SK-N-SH treated with all-trans-retinoic acid at 6 μM for 48 hours (cell line): ENCODE measurements around the gene SPATA18.

Experiments used
- CREB5 ChIP-seq: fragments of 250-450 bp; sonication (Bioruptor Pico); IDR thresholded peaks from 2 replicates; pipeline ENCODE4 v1.5.1; 2020; ENCODE audit warnings: low read depth, mild to moderate bottlenecking, moderate library complexity
- CSDC2 ChIP-seq: fragments of 250-450 bp; sonication (Bioruptor Pico); IDR thresholded peaks from 2 replicates; pipeline ENCODE4 v1.5.0; 2020; ENCODE audit warnings: mild to moderate bottlenecking, moderate library complexity
- ESRRG ChIP-seq: fragments of 250-450 bp; sonication (Bioruptor Pico); IDR thresholded peaks from 2 replicates; pipeline ENCODE4 v1.6.1; 2021; ENCODE audit warnings: mild to moderate bottlenecking
- OSR1 ChIP-seq: fragments of 250-450 bp; sonication (Bioruptor Pico); IDR thresholded peaks from 2 replicates; pipeline ENCODE4 v1.8.0; 2022; ENCODE audit warnings: moderate library complexity, mild to moderate bottlenecking, inconsistent platforms
- PPARA ChIP-seq: fragments of 250-450 bp; sonication (Bioruptor Pico); IDR thresholded peaks from 2 replicates; pipeline ENCODE4 v1.5.0; 2020; ENCODE audit warnings: mild to moderate bottlenecking, borderline replicate concordance

DNA sequence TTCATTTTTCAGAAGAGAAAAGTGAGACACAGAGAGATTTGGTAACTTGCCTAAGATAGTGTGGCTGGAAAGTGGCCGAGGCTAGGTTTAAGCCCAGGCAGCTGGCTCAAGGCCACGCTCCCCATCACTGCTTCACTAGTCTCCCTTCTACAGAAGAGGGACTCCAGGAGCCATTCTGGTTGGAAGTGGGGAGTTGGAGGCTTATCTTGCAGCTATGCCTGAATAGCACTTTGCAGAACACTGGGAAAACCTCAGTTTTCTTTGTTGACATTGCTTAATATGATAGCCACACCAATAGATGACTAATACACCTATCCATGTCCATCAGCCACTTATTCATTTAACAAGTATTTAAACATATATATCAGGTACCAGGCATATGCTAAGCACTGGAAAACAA is 49.5 kb upstream of the SPATA18 start:
- no peak for TF ChIP-seq ESRRG (CRISPR knock-in tag)
- no peak for TF ChIP-seq CREB5 (CRISPR knock-in tag)
- TF ChIP-seq OSR1, result no peak
- no peak for TF ChIP-seq PPARA (CRISPR knock-in tag)
- no peak for TF ChIP-seq CSDC2 (CRISPR knock-in tag)
